HG03280 (cell line): Measurements from ENCODE around the gene DLX4.

Source experiments
- ATAC-seq: cut with Tn5 transposase; IDR thresholded peaks from one replicate; pipeline ENCODE4 v1.9.1; 2021; ENCODE audit warnings: mild to moderate bottlenecking, moderate library complexity; ENCODE audit not compliant: unreplicated experiment

Gene DLX4

DNA sequence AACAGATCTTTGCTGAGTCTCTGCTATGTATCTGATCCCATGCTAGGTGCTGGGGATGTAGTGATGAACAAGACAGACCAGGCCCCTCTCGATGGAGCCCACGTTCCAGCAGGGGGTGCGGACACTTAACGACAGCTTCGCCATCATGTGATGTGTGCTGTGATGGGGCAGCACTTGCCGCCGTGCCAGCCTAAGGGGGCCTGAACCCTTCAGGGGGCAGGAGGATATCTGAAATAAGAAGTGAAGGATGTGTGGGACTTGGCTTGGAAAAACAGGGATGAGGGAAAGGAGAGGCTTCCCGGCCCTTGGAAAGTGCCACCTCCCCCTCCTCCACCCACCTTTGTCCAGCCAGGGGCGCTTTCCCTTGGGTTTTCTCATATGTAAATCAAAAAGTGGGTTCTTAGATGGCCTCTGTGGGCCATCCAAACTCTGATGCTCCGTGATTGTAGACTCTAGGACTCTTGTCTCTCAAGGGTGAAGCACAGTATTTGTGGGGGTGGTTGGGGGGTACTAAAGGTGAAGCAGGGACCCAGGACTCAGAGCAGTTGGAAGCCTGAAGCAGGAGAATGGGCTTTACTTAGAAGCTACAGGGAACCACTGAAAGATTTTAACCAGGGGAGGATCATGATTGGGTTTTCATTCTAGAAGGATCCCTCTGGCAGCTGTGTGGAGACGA is 30.0 kb downstream of the DLX4 start:
- ATAC-seq: no peak

GRCh38 chr17:50003911-50004310 is 34.9 kb downstream of the DLX4 start:
- no peak for ATAC-seq

GRCh38 chr17:50009282-50009681 is 40.3 kb downstream of the DLX4 start:
- ATAC-seq: no peak

GRCh38 chr17:50013079-50013478 is 44.1 kb downstream of the DLX4 start:
- ATAC-seq: no peak

DNA sequence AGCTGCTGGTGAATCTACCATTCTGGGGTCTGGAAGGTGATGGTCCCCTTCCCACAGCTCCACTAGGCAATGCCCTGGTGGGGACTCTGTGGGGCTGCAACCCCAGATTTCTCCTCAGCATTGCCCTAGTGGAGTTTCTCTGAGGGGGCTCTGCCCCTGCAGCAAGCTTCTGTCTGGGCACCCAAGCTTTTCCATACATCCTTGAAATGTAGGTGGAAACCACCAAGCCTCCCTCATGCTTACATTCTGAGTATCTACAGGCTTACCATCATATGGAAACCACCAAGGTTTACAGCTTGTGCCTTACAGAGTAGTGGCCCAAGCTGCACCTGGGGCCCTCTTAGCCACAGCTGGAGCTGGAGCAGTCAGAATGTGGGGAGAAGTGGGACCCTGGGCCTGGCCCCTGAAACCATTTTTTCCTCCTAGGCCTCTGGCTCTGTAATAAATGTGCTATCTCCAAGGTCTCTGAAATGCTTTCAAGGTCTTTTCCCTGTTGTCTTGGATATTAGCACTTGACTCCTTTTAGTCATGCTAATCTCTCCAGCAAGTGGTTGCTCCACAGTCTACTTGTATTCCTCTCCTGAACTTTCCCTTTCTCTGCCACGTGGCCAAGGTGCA is 45.6 kb downstream of the DLX4 start:
- ATAC-seq: no peak

GRCh38 chr17:50015146-50015545 is 46.2 kb downstream of the DLX4 start:
- ATAC-seq: no peak

GRCh38 chr17:50018909-50019308 is 49.9 kb downstream of the DLX4 start:
- no peak for ATAC-seq

- ATAC-seq: no peak
Measured at GRCh38 chr17:50020841-50021599, 52.0 kb downstream of the DLX4 start.

- no peak for ATAC-seq
Measured at GRCh38 chr17:50021681-50022370, 52.8 kb downstream of the DLX4 start.

DNA sequence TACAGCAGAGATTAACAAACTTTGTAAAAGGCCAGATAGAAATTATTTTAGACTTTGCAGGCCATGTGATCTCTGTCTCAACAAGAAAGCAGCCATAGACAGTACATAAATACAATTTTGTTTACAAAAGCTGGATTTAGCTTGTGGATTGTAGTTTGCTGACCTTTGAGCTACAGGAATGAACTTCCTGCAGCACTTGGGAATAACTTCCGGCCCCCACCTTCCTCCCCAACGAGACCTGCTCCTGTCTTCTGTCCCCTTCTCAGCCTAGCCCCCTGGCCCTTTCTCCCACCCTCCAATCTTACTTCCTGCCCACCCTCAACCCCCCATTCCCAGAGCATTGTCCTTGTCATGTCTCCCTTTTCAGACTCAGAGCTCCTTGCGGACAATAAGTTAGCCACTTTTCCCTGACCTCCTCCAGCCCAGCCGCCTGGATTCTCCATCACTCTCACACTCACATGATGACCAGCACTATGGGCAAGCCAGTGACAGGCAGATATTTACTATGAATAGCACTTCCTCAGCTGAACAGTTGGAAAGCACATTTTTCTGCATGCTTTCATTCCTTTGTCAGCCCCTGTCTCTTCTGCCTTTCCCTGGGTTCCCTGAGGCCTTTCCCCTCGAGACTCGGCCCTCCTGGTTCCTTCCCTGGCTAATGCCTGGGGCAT is 53.6 kb downstream of the DLX4 start:
- no peak for ATAC-seq

GRCh38 chr17:50023520-50023919 is 54.5 kb downstream of the DLX4 start:
- no peak for ATAC-seq
